Natural killer cell (primary cell): ENCODE measurements around the gene PDE4B. TPM values are rescaled to one million over a fixed set of nuclear protein-coding genes. Genes with fewer than 3 reads are reported as not detected.

ENCODE experiments used
- ATAC-seq, 3 donors: fragments of 150-1000 bp in 2 of 3; fragments of 200-7000 bp in 1 of 3; cut with Tn5 transposase; 1 replicate in 1 of 3; 2 replicates in 2 of 3; pipeline ENCODE4 v1.10.0; 2021; ENCODE audit warnings: mild to moderate bottlenecking in 2 of 3, moderate library complexity in 2 of 3
- DNase-seq, 2 donors: peaks; one replicate each; pipeline versions ENCODE4 v3.0.0 to v3.0.0-alpha.2; 2013 to 2021; ENCODE audit warnings: mixed read lengths in 1 of 2
- H3K27ac ChIP-seq: one replicate; pipeline ENCODE4 v1.5.1; 2013; ENCODE audit warnings: mild to moderate bottlenecking, low read length
- H3K27me3 ChIP-seq: one replicate; pipeline ENCODE4 v1.6.1; 2013; ENCODE audit warnings: low read length; ENCODE audit not compliant: control insufficient read depth, insufficient read depth
- H3K36me3 ChIP-seq: one replicate; pipeline ENCODE4 v1.6.1; 2013; ENCODE audit warnings: low read length; ENCODE audit not compliant: control insufficient read depth, insufficient read depth
- H3K4me1 ChIP-seq: one replicate; pipeline ENCODE4 v1.6.1; 2013; ENCODE audit warnings: low read length; ENCODE audit not compliant: control insufficient read depth, insufficient read depth
- H3K4me3 ChIP-seq: one replicate; pipeline ENCODE4 v1.5.1; 2013; ENCODE audit warnings: low read length
- H3K9me3 ChIP-seq: one replicate; pipeline ENCODE4 v1.6.1; 2013; ENCODE audit warnings: low read length; ENCODE audit not compliant: control insufficient read depth, insufficient read depth
- H3K27ac Mint-ChIP-seq, 2 donors: one replicate each; pipeline ENCODE4 v1.8.0; 2022; ENCODE audit warnings: mild to moderate bottlenecking in 2 of 2, mixed read lengths in 2 of 2, moderate library complexity in 1 of 2
- H3K27me3 Mint-ChIP-seq, 2 donors: one replicate each; pipeline ENCODE4 v1.8.0; 2022; ENCODE audit warnings: low read depth in 2 of 2, mixed read lengths in 2 of 2
- H3K36me3 Mint-ChIP-seq: one replicate; pipeline ENCODE4 v1.8.0; 2022; ENCODE audit warnings: mixed read lengths
- H3K4me1 Mint-ChIP-seq, 2 donors: one replicate each; pipeline ENCODE4 v1.8.0; 2022; ENCODE audit warnings: mixed read lengths in 2 of 2
- H3K4me3 Mint-ChIP-seq: one replicate; pipeline ENCODE4 v1.8.0; 2022; ENCODE audit warnings: mild to moderate bottlenecking, moderate library complexity, mixed read lengths
- H3K9me3 Mint-ChIP-seq, 2 donors: one replicate each; pipeline ENCODE4 v1.8.0; 2022; ENCODE audit warnings: mixed read lengths in 2 of 2
- CTCF ChIP-seq: fragments of 200-600 bp; IDR thresholded peaks from one replicate; pipeline ENCODE4 v1.8.0; 2022; ENCODE audit warnings: antibody characterized with exemption
- WGBS: methylation state at CpG from one replicate; pipeline ENCODE4 v1.1.7; 2013; ENCODE audit warnings: missing lambda C conversion rate; ENCODE audit not compliant: insufficient coverage; 5-methylcytosine and 5-hydroxymethylcytosine counted together
- intact Hi-C: fragments of 100-400 bp; cut with micrococcal nuclease; formaldehyde crosslinking; loops from one replicate; pipeline ENCODE4 v1.14.2; 2022
- total RNA-seq, 4 donors: library from RNA; stranded (reverse); fragments of 120-200 nt in 1 of 4; gene quantifications; one replicate each; pipeline versions ENCODE4 v1.2.3 to v1.2.4, GENCODE V29; 2013 to 2022

Gene PDE4B
- total RNA-seq, 3 donors from 2014 or later (not counting 1 experiment from before 2014, with no cell fraction given): 18.0 to 42.4 (median 25.5) TPM

DNA sequence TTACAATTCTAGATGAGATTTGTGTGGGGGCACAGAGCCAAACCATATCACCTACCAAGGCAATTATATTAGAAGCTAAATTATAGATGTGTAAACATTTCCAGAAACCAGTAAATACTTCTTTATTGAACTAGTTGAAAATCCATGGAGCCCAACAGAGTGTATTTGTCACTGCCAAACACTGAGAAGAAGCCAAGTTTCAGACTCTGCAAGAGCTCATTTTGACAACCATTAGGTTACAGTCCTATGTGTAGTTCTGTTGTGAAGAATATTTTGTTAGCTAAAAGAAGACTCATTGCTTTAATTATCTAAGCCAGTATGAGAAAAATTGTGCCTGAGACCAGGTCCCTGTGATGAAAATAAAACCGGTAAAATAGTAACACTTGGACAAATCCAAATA, 382.4 kb downstream of the PDE4B start:
- Mint-ChIP-seq H3K4me3 (no peak overlapping the region), H3K4me1 (no peaks in the 10 kb centered on the region)
- no peak for ATAC-seq

DNA sequence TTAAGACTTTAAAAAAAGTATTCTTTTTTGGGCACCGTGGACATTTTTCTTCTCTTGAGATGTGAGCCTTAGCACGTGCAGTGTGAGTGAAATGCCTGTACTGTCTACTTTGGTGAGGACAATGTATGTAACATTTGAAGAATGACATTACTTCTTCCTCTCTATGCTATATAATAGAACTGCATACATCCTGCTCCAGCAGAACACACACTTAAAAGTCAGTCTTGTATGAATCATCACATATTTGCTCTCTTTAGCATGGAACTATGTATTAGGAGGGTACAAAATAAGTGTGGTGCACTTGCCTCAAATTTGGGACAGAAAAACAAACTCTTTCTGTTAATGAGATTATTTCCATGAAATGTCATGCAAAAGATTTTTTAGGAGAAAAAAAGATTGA, 382.9 kb downstream of the PDE4B start:
- Mint-ChIP-seq H3K9me3 (no peaks in the 10 kb centered on the region), H3K36me3 (no peaks in the 10 kb centered on the region), H3K4me1 (no peaks in the 10 kb centered on the region), H3K27ac (no peak overlapping the region), H3K4me3 (no peak overlapping the region), H3K27me3 (no peaks in the 10 kb centered on the region)
- no peaks in the 10 kb centered on the region for H3K4me1 ChIP-seq
- H3K9me3 ChIP-seq: no peaks in the 10 kb centered on the region
- no peaks in the 10 kb centered on the region for H3K36me3 ChIP-seq
- WGBS: 100% methylated on average over 1 of the region's 2 CpGs
- DNase-seq (no peak), ATAC-seq (no peak)
- H3K27me3 ChIP-seq: no peaks in the 10 kb centered on the region
- no peak overlapping the region for H3K4me3 ChIP-seq
- intact Hi-C loops: no loop called here
- TF ChIP-seq CTCF: no peak
- no peak overlapping the region for H3K27ac ChIP-seq

More for the DNA sequence above, 382.4 kb downstream of the PDE4B start:
- intact Hi-C loops: no loop called here
- no peaks in the 10 kb centered on the region for H3K36me3 Mint-ChIP-seq
- H3K27ac ChIP-seq: no peak overlapping the region
- DNase-seq: no peak
- no peaks in the 10 kb centered on the region for H3K9me3 Mint-ChIP-seq
- H3K27ac Mint-ChIP-seq: no peak overlapping the region
- WGBS: 92% methylated on average over 1 of the region's 1 CpG
- H3K27me3 Mint-ChIP-seq: no peaks in the 10 kb centered on the region
- TF ChIP-seq CTCF: no peak
- H3K36me3 ChIP-seq: no peaks in the 10 kb centered on the region
- no peaks in the 10 kb centered on the region for H3K4me1 ChIP-seq
- H3K9me3 ChIP-seq: no peaks in the 10 kb centered on the region
- no peaks in the 10 kb centered on the region for H3K27me3 ChIP-seq
- no peak overlapping the region for H3K4me3 ChIP-seq

DNA sequence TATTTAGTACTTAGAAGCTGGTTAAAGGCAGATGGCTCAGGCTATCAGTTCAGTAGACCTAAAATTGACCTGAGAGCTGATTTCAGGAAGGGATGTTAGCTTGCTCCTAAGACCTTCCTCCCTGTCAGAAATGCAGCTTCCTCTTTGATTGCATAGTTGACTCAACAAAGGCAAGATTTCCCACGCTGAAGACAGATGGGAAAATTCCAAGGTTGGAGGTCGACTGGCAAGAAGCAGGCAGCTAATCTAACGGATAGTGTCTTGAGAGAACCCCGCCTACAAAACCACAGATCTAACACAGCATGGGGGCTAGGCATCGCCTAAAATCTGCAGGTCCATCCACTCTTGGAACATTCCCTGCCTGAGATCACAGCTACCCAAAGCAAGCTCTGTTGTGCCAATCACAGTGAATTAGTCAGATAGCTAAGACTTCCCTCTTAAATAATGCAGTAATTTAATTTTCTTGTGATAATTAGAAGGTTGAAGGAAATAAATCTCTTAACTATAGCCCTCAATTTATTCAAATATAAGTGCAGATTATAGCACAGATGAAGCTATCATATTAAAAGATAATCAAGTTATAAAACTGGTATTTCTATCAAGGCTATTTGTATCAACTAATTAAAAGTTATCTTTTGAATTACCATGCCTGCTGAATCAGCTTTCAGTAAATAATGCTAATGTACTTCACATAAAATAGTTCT, 383.5 kb downstream of the PDE4B start:
- H3K27me3 Mint-ChIP-seq: no peaks in the 10 kb centered on the region
- no peak for ATAC-seq
- Histone ChIP-seq H3K36me3 (no peaks in the 10 kb centered on the region), H3K4me1 (no peaks in the 10 kb centered on the region), H3K27ac (no peak overlapping the region), H3K4me3 (no peak overlapping the region), H3K9me3 (no peaks in the 10 kb centered on the region), H3K27me3 (no peaks in the 10 kb centered on the region)
- no peak for DNase-seq
- TF ChIP-seq CTCF: no peak
- intact Hi-C loops: no loop called here
- 57% methylated on average over 5 of the region's 5 CpGs for WGBS
- H3K4me1 Mint-ChIP-seq: no peaks in the 10 kb centered on the region
- H3K27ac Mint-ChIP-seq: no peak overlapping the region
- no peaks in the 10 kb centered on the region for H3K9me3 Mint-ChIP-seq
- no peaks in the 10 kb centered on the region for H3K36me3 Mint-ChIP-seq
- H3K4me3 Mint-ChIP-seq: no peak overlapping the region

DNA sequence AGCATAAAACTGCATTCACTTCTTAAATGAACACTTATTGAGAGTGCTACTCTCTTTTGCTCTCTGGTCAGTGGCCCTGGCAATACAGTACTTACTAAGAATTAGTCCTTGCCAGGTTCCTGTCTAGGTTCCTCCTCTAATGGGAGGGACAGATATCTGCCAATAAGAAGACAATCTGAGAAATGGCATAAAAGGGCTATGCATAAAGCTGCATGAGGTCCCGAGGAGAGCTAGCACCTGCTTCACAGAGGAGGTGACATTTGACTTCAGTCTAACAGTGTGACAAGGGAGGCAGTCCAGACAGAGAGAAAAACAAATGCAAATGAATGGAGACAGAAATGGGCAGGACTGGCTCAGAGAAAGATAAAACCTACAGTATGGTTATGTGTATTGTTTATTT, 384.1 kb downstream of the PDE4B start:
- no peaks in the 10 kb centered on the region for H3K9me3 ChIP-seq
- H3K27me3 ChIP-seq: no peaks in the 10 kb centered on the region
- H3K4me1 ChIP-seq: no peaks in the 10 kb centered on the region
- Mint-ChIP-seq H3K4me1 (no peaks in the 10 kb centered on the region), H3K36me3 (no peaks in the 10 kb centered on the region), H3K9me3 (no peaks in the 10 kb centered on the region), H3K4me3 (no peak overlapping the region), H3K27me3 (no peaks in the 10 kb centered on the region), H3K27ac (no peak overlapping the region)
- no peak overlapping the region for H3K27ac ChIP-seq
- 91% methylated on average over 1 of the region's 1 CpG for WGBS
- DNase-seq (no peak), ATAC-seq (no peak)
- intact Hi-C loops: no loop called here
- TF ChIP-seq CTCF: no peak
- no peak overlapping the region for H3K4me3 ChIP-seq
- H3K36me3 ChIP-seq: no peaks in the 10 kb centered on the region
